Heart left ventricle (tissue), 13 donors: ENCODE measurements around the gene FBLN2.

ENCODE experiments used
- CTCF ChIP-seq, 12 donors: fragments of 200-600 bp; sonication (generic) in 4 of 12; IDR thresholded peaks; one replicate each; pipeline versions ENCODE4 v1.5.0 to v1.8.0; 2018 to 2022; ENCODE audit warnings: antibody characterized with exemption in 12 of 12, mild to moderate bottlenecking in 5 of 12
- POLR2A ChIP-seq, 2 donors: fragments of 450-650 bp; IDR thresholded peaks; one replicate each; pipeline ENCODE4 v1.6.1; 2017; ENCODE audit warnings: antibody characterized with exemption in 2 of 2, mild to moderate bottlenecking in 2 of 2, moderate library complexity in 2 of 2
- donor health status: ischemic (EF 13 %, LVEDD 7.1; RV severe dilation, severe dysfunction).
- donor health status: DM: no; HTN: yes; CAD: no.
- donor health status: DM: no; HTN: no; CAD: no.
- donor health status: ischemic (EF 25% LVEDD 6.9; RV normal size, moderate dysfunction).
- donor health status: ischemic (EF 25% LVEDD 5.7; RV mildly dilated, moderate dysfunction).
- donor health status: ischemic (EF 35%, LVEDD 5.7; RV mildly dilated, moderate dysfunction).
- donor health status: nonischemic (EF 11% LVEDD 7.7; RV severe dilation, severe dysfunction).
- donor health status: DM: yes; HTN: yes; CAD: no.
- donor health status: PGD.
- donor health status: ischemic (EF 29% LVEDD 5.4; RV normal size, mild dysfunction).
- donor health status: nonischemic (EF 23%, LVEDD 6.1; RV moderate dilation, normal function).

- TF ChIP-seq CTCF (IDR thresholded peaks at IDR 0.05): no peak
- TF ChIP-seq POLR2A (IDR thresholded peaks at IDR 0.05): no peak
These were observed 30.1 kb downstream of the FBLN2 start for GRCh38 chr3:13579063-13579462.
